DND-41 (cell line): ENCODE data around the gene XPNPEP1.

ENCODE experiments used
- CTCF ChIP-seq: IDR thresholded peaks from 2 replicates; pipeline ENCODE4 v1.5.1; 2012; ENCODE audit warnings: borderline replicate concordance, low read length, moderate library complexity, mild to moderate bottlenecking; ENCODE audit not compliant: poor library complexity, severe bottlenecking; ENCODE audit errors: extremely low read depth
- EZH2 ChIP-seq: IDR thresholded peaks from 3 replicates; pipeline ENCODE4 v1.6.1; 2012; ENCODE audit warnings: borderline replicate concordance, low read depth, mild to moderate bottlenecking, moderate library complexity, low read length, inconsistent platforms; ENCODE audit not compliant: severe bottlenecking

- TF ChIP-seq CTCF (no peak), EZH2 (no peak)
These were observed 46.5 kb upstream of the XPNPEP1 start for GRCh38 chr10:109969760-109970346.
